ENCODE data around the gene PJA2. TPM values are rescaled to one million over a fixed set of nuclear protein-coding genes. Genes with fewer than 3 reads are reported as not detected.

Gene PJA2
- total and polyA plus RNA-seq, 4 donors = 17.5 to 148 (median 61.3) TPM

DNA sequence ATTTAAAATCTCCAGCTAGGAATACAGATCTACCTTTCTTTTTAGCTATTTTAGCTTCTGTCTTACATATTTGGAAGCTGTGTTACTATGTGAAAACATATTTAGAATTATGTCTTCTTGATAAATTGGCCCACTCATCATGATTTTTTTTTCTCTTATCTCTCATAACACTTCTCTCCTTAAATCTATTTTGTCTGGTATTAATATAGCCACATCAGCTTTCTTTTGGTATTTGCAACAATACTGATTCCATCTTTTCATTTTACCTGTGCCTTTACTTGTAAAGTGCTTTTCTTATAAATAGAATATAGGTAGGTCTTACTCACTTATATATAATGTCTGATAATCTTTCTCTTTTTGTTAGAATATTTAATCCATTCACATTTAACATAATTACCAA, 19.6 kb downstream of the PJA2 start:
- ATAC-seq (ENCODE audit: insufficient read depth, low FRiP score) = no peak
- H3K27me3 ChIP-seq (ENCODE audit: control insufficient read depth in 3 of 3, insufficient read depth in 3 of 3, low read length in 2 of 3) = no peaks in the 10 kb centered on the region
- TF ChIP-seq, protein P1, sequence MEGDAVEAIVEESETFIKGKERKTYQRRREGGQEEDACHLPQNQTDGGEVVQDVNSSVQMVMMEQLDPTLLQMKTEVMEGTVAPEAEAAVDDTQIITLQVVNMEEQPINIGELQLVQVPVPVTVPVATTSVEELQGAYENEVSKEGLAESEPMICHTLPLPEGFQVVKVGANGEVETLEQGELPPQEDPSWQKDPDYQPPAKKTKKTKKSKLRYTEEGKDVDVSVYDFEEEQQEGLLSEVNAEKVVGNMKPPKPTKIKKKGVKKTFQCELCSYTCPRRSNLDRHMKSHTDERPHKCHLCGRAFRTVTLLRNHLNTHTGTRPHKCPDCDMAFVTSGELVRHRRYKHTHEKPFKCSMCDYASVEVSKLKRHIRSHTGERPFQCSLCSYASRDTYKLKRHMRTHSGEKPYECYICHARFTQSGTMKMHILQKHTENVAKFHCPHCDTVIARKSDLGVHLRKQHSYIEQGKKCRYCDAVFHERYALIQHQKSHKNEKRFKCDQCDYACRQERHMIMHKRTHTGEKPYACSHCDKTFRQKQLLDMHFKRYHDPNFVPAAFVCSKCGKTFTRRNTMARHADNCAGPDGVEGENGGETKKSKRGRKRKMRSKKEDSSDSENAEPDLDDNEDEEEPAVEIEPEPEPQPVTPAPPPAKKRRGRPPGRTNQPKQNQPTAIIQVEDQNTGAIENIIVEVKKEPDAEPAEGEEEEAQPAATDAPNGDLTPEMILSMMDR (IDR thresholded peaks at IDR 0.05; ENCODE audit: control extremely low read depth, extremely low read depth) = no peak
- H3K27ac ChIP-seq (ENCODE audit: low read depth in 1 of 2, low read length in 1 of 2) = no peak overlapping the region
- no peak for DNase-seq
- H3K4me3 ChIP-seq = no peak overlapping the region
- peaks cover 0 to 7% (median 0%) of the 10 kb centered on the region in 5 donors for H3K4me1 ChIP-seq (ENCODE audit: control insufficient read depth in 5 of 5, insufficient read depth in 5 of 5, low read length in 5 of 5)
- H3K9ac ChIP-seq (ENCODE audit: insufficient read depth in 1 of 2, low read length in 2 of 2) = no peak overlapping the region
- no peaks in the 10 kb centered on the region for H3K36me3 ChIP-seq (ENCODE audit: control insufficient read depth in 4 of 4, insufficient read depth in 4 of 4, low read length in 4 of 4)
- H3K9me3 ChIP-seq (ENCODE audit: control insufficient read depth in 4 of 4, insufficient read depth in 3 of 4, low read length in 3 of 4) = peaks cover 0 to 6% (median 0%) of the 10 kb centered on the region in 4 donors

DNA sequence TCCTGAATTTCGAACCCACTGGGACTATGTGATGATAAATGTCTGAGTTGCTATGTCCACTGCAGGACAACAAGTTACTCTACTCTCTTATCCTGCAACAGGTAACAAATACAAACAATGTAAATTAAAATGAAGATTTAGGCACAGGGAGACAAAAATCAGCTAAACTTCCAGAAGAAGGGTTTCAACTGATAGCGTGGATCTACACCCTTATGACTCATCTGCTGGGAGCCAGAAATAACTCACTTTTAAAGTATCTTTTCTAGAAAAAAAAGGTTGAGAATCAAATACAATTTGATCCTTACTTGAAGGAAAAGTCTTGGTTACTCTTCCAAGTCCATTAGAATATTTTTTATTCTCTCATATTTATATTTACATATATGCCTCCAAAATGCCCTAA, 21.4 kb downstream of the PJA2 start:
- TF ChIP-seq, protein P1 (IDR thresholded peaks at IDR 0.05; ENCODE audit: control extremely low read depth, extremely low read depth) = no peak
- Histone ChIP-seq H3K4me1 (ENCODE audit: control insufficient read depth in 5 of 5, insufficient read depth in 5 of 5, low read length in 5 of 5) (peaks cover 0 to 7% (median 0%) of the 10 kb centered on the region in 5 donors), H3K9me3 (ENCODE audit: control insufficient read depth in 4 of 4, insufficient read depth in 3 of 4, low read length in 3 of 4) (peaks cover 0 to 6% (median 0%) of the 10 kb centered on the region in 4 donors), H3K27me3 (ENCODE audit: control insufficient read depth in 3 of 3, insufficient read depth in 3 of 3, low read length in 2 of 3) (no peaks in the 10 kb centered on the region), H3K4me3 (no peak overlapping the region), H3K9ac (ENCODE audit: insufficient read depth in 1 of 2, low read length in 2 of 2) (no peak overlapping the region), H3K36me3 (ENCODE audit: control insufficient read depth in 4 of 4, insufficient read depth in 4 of 4, low read length in 4 of 4) (no peaks in the 10 kb centered on the region), H3K27ac (ENCODE audit: low read depth in 1 of 2, low read length in 1 of 2) (no peak overlapping the region)
- WGBS, 2 donors = 83 to 84% methylated on average over 2 of the region's 2 CpGs
- ATAC-seq (ENCODE audit: insufficient read depth, low FRiP score) (no peak), DNase-seq (no peak)

DNA sequence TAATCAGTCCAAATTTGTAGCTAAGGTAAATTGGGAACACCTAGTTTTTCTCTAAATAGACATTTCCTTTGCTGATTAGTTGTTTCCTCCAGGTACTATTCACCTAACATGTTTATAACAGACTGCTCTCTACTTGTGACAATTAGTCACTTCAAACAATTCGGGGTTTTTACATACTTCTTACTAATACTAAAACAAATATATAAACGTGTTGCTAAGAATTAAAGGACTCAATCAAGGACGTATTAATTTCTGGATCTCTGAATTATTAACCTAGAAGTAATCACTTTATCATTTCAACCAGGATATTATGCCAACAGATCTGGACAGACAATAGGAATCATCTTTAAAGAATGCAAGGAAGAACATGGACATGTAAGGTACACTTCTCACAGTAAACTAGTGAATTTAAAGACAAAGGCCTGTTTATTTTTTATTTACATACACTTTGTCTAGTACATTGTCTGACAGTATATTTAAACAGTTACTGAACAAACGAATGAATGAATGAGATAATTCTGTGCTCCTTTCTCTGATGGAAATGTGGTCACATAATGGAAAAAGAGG, 22.3 kb downstream of the PJA2 start:
- Histone ChIP-seq H3K4me3 (no peak overlapping the region), H3K36me3 (ENCODE audit: control insufficient read depth in 4 of 4, insufficient read depth in 4 of 4, low read length in 4 of 4) (peaks cover 0 to 1% (median 0%) of the 10 kb centered on the region in 4 donors), H3K27ac (ENCODE audit: low read depth in 1 of 2, low read length in 1 of 2) (no peak overlapping the region), H3K9me3 (ENCODE audit: control insufficient read depth in 4 of 4, insufficient read depth in 3 of 4, low read length in 3 of 4) (peaks cover 0 to 6% (median 0%) of the 10 kb centered on the region in 4 donors), H3K9ac (ENCODE audit: insufficient read depth in 1 of 2, low read length in 2 of 2) (no peak overlapping the region), H3K27me3 (ENCODE audit: control insufficient read depth in 3 of 3, insufficient read depth in 3 of 3, low read length in 2 of 3) (no peaks in the 10 kb centered on the region), H3K4me1 (ENCODE audit: control insufficient read depth in 5 of 5, insufficient read depth in 5 of 5, low read length in 5 of 5) (peaks cover 0 to 7% (median 0%) of the 10 kb centered on the region in 5 donors)
- no peak for ATAC-seq (ENCODE audit: insufficient read depth, low FRiP score)
- WGBS, 2 donors = 54 to 72% methylated on average over 4 of the region's 4 CpGs
- TF ChIP-seq, protein P1 (IDR thresholded peaks at IDR 0.05; ENCODE audit: control extremely low read depth, extremely low read depth) = no peak
- DNase-seq = no peak

DNA sequence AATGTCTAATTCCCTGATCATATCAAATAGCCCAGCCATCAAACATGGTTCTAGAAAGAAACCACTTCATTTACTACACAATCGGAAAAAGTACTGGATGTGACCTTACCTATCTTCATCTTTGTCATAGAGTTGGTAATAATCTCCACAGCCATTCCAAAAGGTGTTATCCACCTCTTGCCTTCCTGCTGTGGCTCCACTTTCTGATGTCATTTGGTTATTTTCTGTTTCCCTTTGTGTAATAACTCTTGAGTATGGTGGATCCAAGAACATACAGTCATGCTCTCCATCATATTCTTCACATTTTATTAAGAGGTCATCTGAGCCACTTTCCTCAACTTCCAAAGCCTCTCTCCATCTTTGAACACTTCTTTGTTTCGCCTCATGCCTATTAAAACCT, 31.7 kb downstream of the PJA2 start:
- Histone ChIP-seq H3K27ac (ENCODE audit: low read depth in 1 of 2, low read length in 1 of 2) (no peak overlapping the region), H3K27me3 (ENCODE audit: control insufficient read depth in 3 of 3, insufficient read depth in 3 of 3, low read length in 2 of 3) (no peaks in the 10 kb centered on the region), H3K9ac (ENCODE audit: insufficient read depth in 1 of 2, low read length in 2 of 2) (no peak overlapping the region), H3K9me3 (ENCODE audit: control insufficient read depth in 4 of 4, insufficient read depth in 3 of 4, low read length in 3 of 4) (no peaks in the 10 kb centered on the region), H3K4me1 (ENCODE audit: control insufficient read depth in 5 of 5, insufficient read depth in 5 of 5, low read length in 5 of 5) (peaks cover 0 to 6% (median 0%) of the 10 kb centered on the region in 5 donors), H3K36me3 (ENCODE audit: control insufficient read depth in 4 of 4, insufficient read depth in 4 of 4, low read length in 4 of 4) (peaks cover 12 to 41% (median 24%) of the 10 kb centered on the region in 4 donors), H3K4me3 (no peak overlapping the region)
- no peak for DNase-seq
- TF ChIP-seq, protein P1 (IDR thresholded peaks at IDR 0.05; ENCODE audit: control extremely low read depth, extremely low read depth) = no peak
- 98% methylated on average over 2 of the region's 2 CpGs for WGBS, 2 donors
- ATAC-seq (ENCODE audit: insufficient read depth, low FRiP score) = no peak
